GM12878 (cell line): ENCODE data around the gene EVI2B. TPM values are rescaled to one million over a fixed set of nuclear protein-coding genes. Genes with fewer than 3 reads are reported as not detected.

Source experiments
- CUX1 ChIP-seq: IDR thresholded peaks from 2 replicates; pipeline ENCODE4 v1.6.1; 2012; ENCODE audit warnings: improper control_type of control experiment, low read depth, low read length; ENCODE audit not compliant: insufficient replicate concordance
- GATAD2B ChIP-seq: fragments of 450-650 bp; conservative IDR thresholded peaks from 2 replicates; pipeline ENCODE4 v1.6.1; 2017; ENCODE audit warnings: low read depth, mild to moderate bottlenecking, moderate library complexity
- HDAC2 ChIP-seq: fragments of 200-600 bp; sonication (generic); IDR thresholded peaks from 2 replicates; pipeline ENCODE4 v1.6.1; 2017
- HDGF ChIP-seq: fragments of 450-650 bp; IDR thresholded peaks from 2 replicates; pipeline ENCODE4 v1.6.1; 2016; ENCODE audit warnings: antibody characterized with exemption
- IKZF2 ChIP-seq, 2 experiments: fragments of 450-650 bp; IDR thresholded peaks; 2 replicates each; pipeline ENCODE4 v1.6.1; 2017; ENCODE audit warnings: mild to moderate bottlenecking in 2 of 2, moderate library complexity in 2 of 2
- NBN ChIP-seq: fragments of 450-650 bp; IDR thresholded peaks from 2 replicates; pipeline ENCODE4 v1.6.1; 2016
- RELB ChIP-seq: fragments of 450-650 bp; IDR thresholded peaks from 2 replicates; pipeline ENCODE4 v1.6.1; 2017; ENCODE audit warnings: low read depth, mild to moderate bottlenecking, moderate library complexity
- RUNX3 ChIP-seq: IDR thresholded peaks from 2 replicates; pipeline ENCODE4 v1.6.1; 2012; ENCODE audit warnings: low read length, inconsistent platforms
- TCF3 ChIP-seq: IDR thresholded peaks from 2 replicates; pipeline ENCODE4 v1.6.1; 2012; ENCODE audit warnings: low read depth, mild to moderate bottlenecking, low read length, borderline replicate concordance; ENCODE audit not compliant: insufficient read depth
- TCF7 ChIP-seq: IDR thresholded peaks from 2 replicates; pipeline ENCODE4 v1.6.1; 2014; ENCODE audit warnings: antibody characterized with exemption, borderline replicate concordance
- ZNF687 ChIP-seq: fragments of 450-650 bp; IDR thresholded peaks from 2 replicates; pipeline ENCODE4 v1.6.1; 2017; ENCODE audit warnings: mild to moderate bottlenecking, moderate library complexity
- polyA plus RNA-seq, 11 experiments: library from polyadenylated mRNA; depleted of rRNA in 4 of 11; unstranded in 6 of 11; stranded (reverse) in 5 of 11; fragments of >200 nt; fragmentation: Nextera tagmentation in 4 of 11; fragmentation: Illumina TruSeq in 1 of 11; extraction: Ambion mirVana in 4 of 11; extraction: Trizol in 1 of 11; gene quantifications; 1 replicate in 1 of 11; 2 replicates in 10 of 11; pipeline versions ENCODE4 v1.2.1 to v1.2.3, GENCODE V29; 2011 to 2016; ENCODE audit warnings: inconsistent platforms in 2 of 11, missing spikeins in 2 of 11, low read depth in 1 of 11
- total RNA-seq, 4 experiments: library from RNA; depleted of rRNA in 3 of 4; stranded (reverse); fragments of >200 nt in 3 of 4; fragmentation: Illumina TruSeq in 1 of 4; extraction: Trizol in 1 of 4; gene quantifications; 2 replicates each; pipeline versions ENCODE4 v1.2.1 to v1.2.3, GENCODE V29; 2013 to 2021
- TF ChIP-seq, protein P1 (sequence below): IDR thresholded peaks from 2 replicates; pipeline ENCODE4 v1.6.1; 2012; ENCODE audit warnings: low read length, inconsistent platforms

EVI2B gene
- total and polyA plus RNA-seq, 10 of the 15 experiments (the other 5 are each of a cell fraction or from before 2014, with no cell fraction given), result 26.2 to 195 (median 52.0) TPM

- TF ChIP-seq, protein P1, sequence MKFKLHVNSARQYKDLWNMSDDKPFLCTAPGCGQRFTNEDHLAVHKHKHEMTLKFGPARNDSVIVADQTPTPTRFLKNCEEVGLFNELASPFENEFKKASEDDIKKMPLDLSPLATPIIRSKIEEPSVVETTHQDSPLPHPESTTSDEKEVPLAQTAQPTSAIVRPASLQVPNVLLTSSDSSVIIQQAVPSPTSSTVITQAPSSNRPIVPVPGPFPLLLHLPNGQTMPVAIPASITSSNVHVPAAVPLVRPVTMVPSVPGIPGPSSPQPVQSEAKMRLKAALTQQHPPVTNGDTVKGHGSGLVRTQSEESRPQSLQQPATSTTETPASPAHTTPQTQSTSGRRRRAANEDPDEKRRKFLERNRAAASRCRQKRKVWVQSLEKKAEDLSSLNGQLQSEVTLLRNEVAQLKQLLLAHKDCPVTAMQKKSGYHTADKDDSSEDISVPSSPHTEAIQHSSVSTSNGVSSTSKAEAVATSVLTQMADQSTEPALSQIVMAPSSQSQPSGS, result no peak
- TF ChIP-seq HDAC2 (no peak), TCF7 (no peak), RELB (peak; percentile 44; the same call in 1 of the 2 replicates), TCF3 (no peak), CUX1 (no peak), IKZF2 (IDR thresholded peaks at IDR 0.05) (peak; percentile 12 to 40; a peak in 3 of 4 replicates), ZNF687 (no peak), GATAD2B (no peak), HDGF (0 out of 2 replicates have a peak, but pooled peaks have one; percentile 53), NBN (peak; percentile 80; the same call in 1 of the 2 replicates), RUNX3 (peak; percentile 57)
Measured at GRCh38 chr17:31308372-31309334, 5.2 kb downstream of the EVI2B start (continued).
